ENCODE data around the gene NOL6. TPM values are rescaled to one million over a fixed set of nuclear protein-coding genes. Genes with fewer than 3 reads are reported as not detected.

NOL6 gene
- total and polyA plus RNA-seq, 9 of the 15 experiments (the other 6 are each of a cell fraction or from before 2014, with no cell fraction given), result 7.7 to 58.9 (median 27.0) TPM

DNA sequence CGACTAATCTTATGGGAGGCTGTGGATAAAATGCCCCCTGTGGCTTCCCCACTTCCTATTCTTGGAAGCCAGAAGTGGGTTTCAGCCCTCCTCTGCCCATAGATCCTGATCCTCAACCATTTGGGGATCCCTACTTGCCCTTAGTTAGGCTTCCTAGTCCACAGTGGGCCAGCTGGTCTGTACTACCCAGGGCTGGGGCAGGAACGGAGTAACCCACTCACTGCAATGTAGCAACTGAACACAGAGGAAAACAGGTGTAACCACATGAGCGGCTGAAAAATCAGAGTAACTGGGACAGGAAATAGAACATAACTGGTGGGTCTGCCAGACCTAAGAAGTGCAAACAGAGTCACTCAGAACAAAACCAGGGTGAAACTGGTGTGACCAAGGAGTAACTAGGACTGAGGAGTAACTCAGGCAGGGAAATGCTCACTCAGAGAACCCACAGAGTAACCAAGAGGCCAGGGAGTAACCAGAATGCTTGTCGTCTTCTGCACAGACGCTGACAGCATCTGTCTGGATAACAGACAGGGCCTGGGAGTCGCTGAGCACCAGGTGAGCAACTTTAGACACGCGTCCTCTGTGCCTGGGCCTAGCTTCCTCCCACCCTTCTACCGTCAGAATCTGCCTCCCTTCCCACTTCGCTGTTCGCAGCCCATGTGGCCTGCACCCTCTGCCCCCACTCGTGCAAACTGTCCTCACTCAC lies 27.3 kb downstream of the NOL6 start (continued):
- TF ChIP-seq, protein P1, sequence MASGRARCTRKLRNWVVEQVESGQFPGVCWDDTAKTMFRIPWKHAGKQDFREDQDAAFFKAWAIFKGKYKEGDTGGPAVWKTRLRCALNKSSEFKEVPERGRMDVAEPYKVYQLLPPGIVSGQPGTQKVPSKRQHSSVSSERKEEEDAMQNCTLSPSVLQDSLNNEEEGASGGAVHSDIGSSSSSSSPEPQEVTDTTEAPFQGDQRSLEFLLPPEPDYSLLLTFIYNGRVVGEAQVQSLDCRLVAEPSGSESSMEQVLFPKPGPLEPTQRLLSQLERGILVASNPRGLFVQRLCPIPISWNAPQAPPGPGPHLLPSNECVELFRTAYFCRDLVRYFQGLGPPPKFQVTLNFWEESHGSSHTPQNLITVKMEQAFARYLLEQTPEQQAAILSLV (tag; IDR thresholded peaks at IDR 0.05), result no peak
- TF ChIP-seq RBBP5 (IDR thresholded peaks at IDR 0.05; ENCODE audit: borderline replicate concordance, insufficient read depth, low read length, poor library complexity, severe bottlenecking), result peak; percentile 42

DNA sequence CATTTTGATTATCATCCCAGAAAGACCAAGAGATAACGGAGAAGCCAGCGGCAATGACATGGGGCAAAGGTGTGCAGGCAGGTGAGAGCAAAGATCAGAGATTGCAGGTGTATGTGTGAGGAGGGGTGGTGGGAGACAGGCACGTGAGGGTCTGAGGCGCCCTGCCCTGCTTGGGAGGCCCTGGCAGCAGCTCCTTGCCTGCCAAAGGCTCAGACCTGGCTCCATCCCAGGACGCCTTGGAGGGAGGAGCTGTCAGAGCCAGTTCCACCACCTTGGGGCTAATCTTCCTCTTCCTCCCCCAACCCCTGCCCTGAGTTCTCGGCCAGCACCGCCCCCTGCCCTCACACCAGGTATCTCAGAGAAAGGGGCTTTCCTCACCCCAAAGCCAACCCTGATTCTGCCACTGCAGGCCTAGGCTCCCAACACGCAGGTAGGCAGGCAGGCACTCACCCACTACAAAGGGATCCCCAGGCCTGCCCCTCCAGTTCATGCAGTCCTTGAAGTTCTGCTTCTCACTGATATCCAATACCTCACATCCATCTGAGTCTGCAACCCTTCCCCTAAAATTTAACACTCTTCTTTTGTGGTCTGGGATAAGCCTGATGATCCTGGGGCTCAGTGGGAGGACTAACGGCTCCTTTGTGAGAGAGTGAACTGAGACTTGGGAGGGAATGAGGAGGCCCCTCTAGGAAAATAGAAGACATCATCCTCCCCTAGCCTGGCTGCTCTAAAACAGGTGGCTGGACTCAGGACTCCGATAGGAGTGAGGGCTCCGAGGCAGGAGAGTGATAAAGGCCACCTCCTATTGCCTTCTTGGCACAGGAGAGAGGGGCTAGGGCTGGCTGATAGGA lies 28.1 kb downstream of the NOL6 start:
- no TSS peak for BruUV-seq (replicated peaks)
- WGBS (ENCODE audit: insufficient coverage, low coverage, missing lambda C conversion rate), result 14% methylated on average over 9 of the region's 11 CpGs
- POLR2A ChIA-PET, result no interaction called here
- H3K9ac ChIP-seq (ENCODE audit: insufficient read depth in 1 of 2, low read depth in 2 of 2, low read length in 2 of 2), result peak overlapping the region; percentile 53 to 85
- peak overlapping the region; percentile 89 for H3K4me2 ChIP-seq (ENCODE audit: insufficient read depth, low read length)
- CTCF ChIA-PET (ENCODE audit: low intra/inter-chr PET ratio), result no interaction called here
- ATAC-seq (peak; percentile 30), DNase-seq (ENCODE audit: extremely low read depth in 1 of 4, low spot score in 3 of 4) (peak; percentile 61 to 80 (median 74)), FAIRE-seq (no peak)
- peaks cover 20% of the 10 kb centered on the region for H3K79me2 ChIP-seq (ENCODE audit: control insufficient read depth, insufficient read depth, low read length)
- peaks cover 33 to 52% of the 10 kb centered on the region in 2 experiments for H3K4me1 ChIP-seq (replicated peaks in 1 of 2; ENCODE audit: control insufficient read depth in 2 of 2, insufficient read depth in 2 of 2, low read length in 2 of 2)
- no peaks in the 10 kb centered on the region for H4K20me1 ChIP-seq (replicated peaks; ENCODE audit: control insufficient read depth, insufficient read depth, low read length)
- intact Hi-C loops (cut with micrococcal nuclease) (loop anchor here (2.0 kb wide), 2 partner anchors 43 to 71 kb away; partner anchors contain the start of gene AQP7), in situ Hi-C loops (cut with MboI) (no loop called here)
- H3K9me1 ChIP-seq (ENCODE audit: control insufficient read depth, insufficient read depth, low read length), result no peaks in the 10 kb centered on the region
- peak overlapping the region; percentile 80 for H3K27ac ChIP-seq (ENCODE audit: extremely low read depth, low read depth, low read length)
- H3K36me3 ChIP-seq (ENCODE audit: control insufficient read depth, insufficient read depth, low read length), result peaks cover 12% of the 10 kb centered on the region; the same call in 1 of the 3 replicates
- peak overlapping the region; percentile 47; the same call in 1 of the 2 replicates for H3K4me3 ChIP-seq
- H2AFZ ChIP-seq (ENCODE audit: low read depth, low read length), result no peak overlapping the region
- no peaks in the 10 kb centered on the region for H3K27me3 ChIP-seq (ENCODE audit: control insufficient read depth in 2 of 2, insufficient read depth in 2 of 2, low read length in 2 of 2)
- no peaks in the 10 kb centered on the region for H3K9me3 ChIP-seq (replicated peaks; ENCODE audit: control insufficient read depth, insufficient read depth, low read depth, low read length)
- TF ChIP-seq NFYB (IDR thresholded peaks at IDR 0.05; ENCODE audit: extremely low read depth, insufficient read length), result no peak
- TF ChIP-seq RBM39 (optimal IDR thresholded peaks at IDR 0.05; ENCODE audit: low read depth, low read length), result no peak
- TF ChIP-seq, protein P2, sequence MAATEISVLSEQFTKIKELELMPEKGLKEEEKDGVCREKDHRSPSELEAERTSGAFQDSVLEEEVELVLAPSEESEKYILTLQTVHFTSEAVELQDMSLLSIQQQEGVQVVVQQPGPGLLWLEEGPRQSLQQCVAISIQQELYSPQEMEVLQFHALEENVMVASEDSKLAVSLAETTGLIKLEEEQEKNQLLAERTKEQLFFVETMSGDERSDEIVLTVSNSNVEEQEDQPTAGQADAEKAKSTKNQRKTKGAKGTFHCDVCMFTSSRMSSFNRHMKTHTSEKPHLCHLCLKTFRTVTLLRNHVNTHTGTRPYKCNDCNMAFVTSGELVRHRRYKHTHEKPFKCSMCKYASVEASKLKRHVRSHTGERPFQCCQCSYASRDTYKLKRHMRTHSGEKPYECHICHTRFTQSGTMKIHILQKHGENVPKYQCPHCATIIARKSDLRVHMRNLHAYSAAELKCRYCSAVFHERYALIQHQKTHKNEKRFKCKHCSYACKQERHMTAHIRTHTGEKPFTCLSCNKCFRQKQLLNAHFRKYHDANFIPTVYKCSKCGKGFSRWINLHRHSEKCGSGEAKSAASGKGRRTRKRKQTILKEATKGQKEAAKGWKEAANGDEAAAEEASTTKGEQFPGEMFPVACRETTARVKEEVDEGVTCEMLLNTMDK (IDR thresholded peaks at IDR 0.05; ENCODE audit: borderline replicate concordance, insufficient read depth, low read depth, low read length, poor library complexity, severe bottlenecking), result no peak
- TF ChIP-seq, protein P3, sequence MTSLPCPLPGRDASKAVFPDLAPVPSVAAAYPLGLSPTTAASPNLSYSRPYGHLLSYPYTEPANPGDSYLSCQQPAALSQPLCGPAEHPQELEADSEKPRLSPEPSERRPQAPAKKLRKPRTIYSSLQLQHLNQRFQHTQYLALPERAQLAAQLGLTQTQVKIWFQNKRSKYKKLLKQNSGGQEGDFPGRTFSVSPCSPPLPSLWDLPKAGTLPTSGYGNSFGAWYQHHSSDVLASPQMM (CRISPR knock-in tag; IDR thresholded peaks at IDR 0.05), result no peak
- TF ChIP-seq TCF3 (CRISPR knock-in tag; IDR thresholded peaks at IDR 0.05), result peak; percentile 42; the same call in 1 of the 2 replicates
- TF ChIP-seq ZC3H11A (IDR thresholded peaks at IDR 0.05; ENCODE audit: low read depth, low read length), result no peak
- TF ChIP-seq EZH2 (IDR thresholded peaks at IDR 0.05; ENCODE audit: borderline replicate concordance, low read depth, low read length), result no peak
- TF ChIP-seq ZNF507 (tag; conservative IDR thresholded peaks at IDR 0.05), result no peak
- TF ChIP-seq ZEB2 (IDR thresholded peaks at IDR 0.05), result peak; percentile 73
- TF ChIP-seq ZNF224 (CRISPR knock-in tag; IDR thresholded peaks at IDR 0.05), result no peak
